Myocyte (in vitro differentiated cells): ENCODE results near the gene RASA4. TPM values are rescaled to one million over a fixed set of nuclear protein-coding genes. Genes with fewer than 3 reads are reported as not detected.
"Not testable (repeated sequence)": the region's sequence is repeated elsewhere in the genome, so short reads cannot be mapped to it uniquely, and the experiment has no call there.

Source experiments
- DNase-seq: peaks from one replicate; pipeline ENCODE4 v3.0.0-alpha.2; 2012; ENCODE audit warnings: low read depth
- total RNA-seq: library from RNA; depleted of rRNA; stranded (reverse); fragments of >200 nt; gene quantifications from 2 replicates; pipeline ENCODE4 v1.2.3, GENCODE V29; 2014

Gene RASA4
- total RNA-seq, 1 donor from 2014 or later, result 26.5 TPM

GRCh38 chr7:102544372-102544771 is 72.2 kb downstream of the RASA4 start:
- not testable (repeated sequence) for DNase-seq

GRCh38 chr7:102543596-102543995 is 73.0 kb downstream of the RASA4 start, which contains the start of gene UPK3BL2:
TSS of gene UPK3BL2 (minus strand) at chr7:102543696. CDS start at chr7:102543636, 60 bp downstream.
- DNase-seq, result not testable (repeated sequence)

- DNase-seq, result not testable (repeated sequence)
Measured at GRCh38 chr7:102542771-102543170, 73.8 kb downstream of the RASA4 start.

- not testable (repeated sequence) for DNase-seq
Measured at GRCh38 chr7:102542083-102542482, 74.5 kb downstream of the RASA4 start.

GRCh38 chr7:102540604-102541003 is 76.0 kb downstream of the RASA4 start:
- not testable (repeated sequence) for DNase-seq

- DNase-seq, result not testable (repeated sequence)
Measured at GRCh38 chr7:102535062-102535615, 81.4 kb downstream of the RASA4 start.

GRCh38 chr7:102532127-102532526 is 84.4 kb downstream of the RASA4 start:
- DNase-seq, result not testable (repeated sequence)

GRCh38 chr7:102531583-102531982 is 85.0 kb downstream of the RASA4 start:
- not testable (repeated sequence) for DNase-seq

GRCh38 chr7:102527822-102528793 is 88.4 kb downstream of the RASA4 start:
- DNase-seq, result not testable (repeated sequence)

GRCh38 chr7:102527182-102527581 is 89.4 kb downstream of the RASA4 start:
- DNase-seq, result not testable (repeated sequence)

- DNase-seq, result not testable (repeated sequence)
Measured at GRCh38 chr7:102524803-102525202, 91.8 kb downstream of the RASA4 start.

Other genes with a start within 250 kb of the RASA4 start
- 36.2 and 38.9 TPM in 2 replicates for gene PRKRIP1, start 220.4 kb downstream of the RASA4 start, total RNA-seq
- 33.5 and 55.6 TPM in 2 replicates for gene ORAI2, start 183.2 kb downstream of the RASA4 start, total RNA-seq
- 17.5 and 28.7 TPM in 2 replicates for gene ALKBH4, start 151.9 kb downstream of the RASA4 start, total RNA-seq
- gene LRWD1, start 151.8 kb downstream of the RASA4 start, total RNA-seq, result 41.3 and 52.0 TPM in 2 replicates
- 33.1 and 58.9 TPM in 2 replicates for gene POLR2J, start 137.8 kb downstream of the RASA4 start, total RNA-seq
- gene RASA4B, start 99.0 kb downstream of the RASA4 start, total RNA-seq, result 17.4 and 19.8 TPM in 2 replicates
- 1.9 and 4.0 TPM in 2 replicates for gene UPK3BL2, start 73.1 kb downstream of the RASA4 start, total RNA-seq
- gene SPDYE2, start 65.5 kb downstream of the RASA4 start, total RNA-seq, result not detected in 2 replicates
- 22.6 and 26.7 TPM in 2 replicates for gene POLR2J3, start 44.2 kb downstream of the RASA4 start, total RNA-seq
- 24.1 and 25.2 TPM in 2 replicates for gene UPK3BL1, start 26.0 kb upstream of the RASA4 start, total RNA-seq
- gene SPDYE2B, start 33.6 kb upstream of the RASA4 start, total RNA-seq, result not detected in 2 replicates
- gene POLR2J2, start 54.9 kb upstream of the RASA4 start, total RNA-seq, result 4.1 and 4.5 TPM in 2 replicates
- gene FAM185A, start 132.2 kb upstream of the RASA4 start, total RNA-seq, result 7.7 and 9.8 TPM in 2 replicates